ENCODE data around the gene ZNF778. TPM values are rescaled to one million over a fixed set of nuclear protein-coding genes. Genes with fewer than 3 reads are reported as not detected.
A peak's percentile ranks its signal among the peaks of the same experiment; 100 is the strongest.

Gene ZNF778
- polyA plus RNA-seq, 1 of the 3 experiments (the other 2 are of a cell fraction), result 10.8 TPM

DNA sequence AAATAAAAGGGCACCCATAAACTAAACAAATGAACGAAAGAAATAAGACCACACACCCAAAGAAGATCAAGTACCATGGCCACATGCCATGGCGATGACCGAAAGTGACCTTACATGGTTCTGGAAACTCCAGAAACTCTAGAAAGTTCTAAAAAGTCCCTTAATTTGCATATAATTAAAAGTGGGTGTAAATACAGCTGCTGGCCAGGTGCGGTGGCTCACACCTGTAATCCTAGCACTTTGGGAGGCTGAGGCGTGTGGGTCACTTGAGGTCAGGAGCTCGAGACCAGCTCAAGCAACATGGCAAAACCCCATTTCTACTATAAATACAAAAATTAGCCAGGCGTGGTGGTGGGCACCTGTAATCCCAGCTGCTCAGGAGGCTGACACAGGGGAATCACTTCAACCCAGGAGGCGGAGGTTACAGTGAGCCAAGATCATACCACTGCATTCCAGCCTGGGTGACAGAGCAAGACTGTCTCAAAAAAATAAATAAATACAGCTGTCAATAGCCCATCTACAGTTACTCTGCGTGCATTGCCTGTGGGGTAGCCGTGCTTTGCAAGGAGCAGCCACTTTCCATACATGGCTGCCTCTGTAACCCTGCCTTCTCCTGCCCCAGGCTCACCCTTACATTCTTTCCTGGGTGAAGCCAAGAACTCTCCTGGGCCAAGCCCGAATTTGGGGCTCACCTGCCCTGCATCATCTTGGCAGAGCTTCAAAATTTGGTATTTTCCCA is 7.2 kb upstream of the ZNF778 start (continued):
- TF ChIP-seq SIN3A (IDR thresholded peaks at IDR 0.05; ENCODE audit: borderline replicate concordance, low read depth, low read length) (no peak), ELF1 (IDR thresholded peaks at IDR 0.05) (no peak), RXRA (IDR thresholded peaks at IDR 0.05; ENCODE audit: borderline replicate concordance, low read depth) (no peak), NRF1 (IDR thresholded peaks at IDR 0.05; ENCODE audit: low read depth, low read length) (no peak), RCOR1 (IDR thresholded peaks at IDR 0.05; ENCODE audit: low read length) (no peak), MAX (IDR thresholded peaks at IDR 0.05; ENCODE audit: low read depth) (no peak)

DNA sequence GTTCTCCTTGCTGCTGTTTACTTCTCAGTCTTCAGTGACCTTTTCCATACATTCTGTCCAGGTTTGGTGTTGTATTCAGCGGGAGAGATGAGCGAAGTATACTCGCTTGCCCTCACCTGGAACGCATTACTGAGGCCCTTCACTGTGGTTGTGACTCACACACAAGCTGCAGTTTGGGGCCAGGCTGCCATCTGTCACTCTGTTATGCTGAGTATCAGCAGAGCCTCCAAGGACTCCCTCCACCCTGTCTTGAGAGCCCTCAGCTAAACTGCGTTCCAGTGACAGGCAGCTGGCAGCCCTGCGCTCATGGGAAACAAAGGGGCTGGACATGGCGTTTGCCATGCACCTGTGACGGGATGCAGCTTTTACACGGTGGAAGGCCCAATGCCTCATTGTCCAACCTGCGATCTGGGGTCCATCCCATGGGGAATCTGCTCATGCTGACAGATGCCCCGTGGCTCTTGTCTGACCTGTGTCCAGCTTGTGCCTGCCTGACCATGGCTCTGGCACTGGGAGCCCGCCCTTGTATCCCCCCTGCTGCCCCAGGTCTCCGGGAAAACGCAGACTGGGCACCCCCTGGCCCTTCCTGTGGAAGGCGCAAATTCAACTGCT is 6.5 kb upstream of the ZNF778 start:
- Histone ChIP-seq H3F3A (replicated peaks; ENCODE audit: insufficient read depth) (no peaks in the 10 kb centered on the region), H3K4me3 (ENCODE audit: low read depth in 2 of 2, low read length in 1 of 2) (no peak overlapping the region), H4K20me1 (ENCODE audit: insufficient read depth) (no peaks in the 10 kb centered on the region), H3K27ac (ENCODE audit: low read depth in 2 of 2, low read length in 1 of 2) (no peak overlapping the region), H3K4me2 (no peak overlapping the region), H3K9ac (no peak overlapping the region), H2AFZ (ENCODE audit: low read depth) (no peak overlapping the region), H3K27me3 (ENCODE audit: insufficient read depth) (peaks cover 40% of the 10 kb centered on the region), H3K4me1 (ENCODE audit: control insufficient read depth in 1 of 2, insufficient read depth in 2 of 2, low read depth in 1 of 2, low read length in 1 of 2) (peaks cover 0 to 5% of the 10 kb centered on the region in 2 experiments; a peak in 1 of 4 replicates), H3K36me3 (replicated peaks in 1 of 2; ENCODE audit: control insufficient read depth in 1 of 2, insufficient read depth in 2 of 2, low read length in 1 of 2) (no peaks in the 10 kb centered on the region), H3K9me3 (no peaks in the 10 kb centered on the region), H3K9me2 (no peaks in the 10 kb centered on the region), H3K79me2 (ENCODE audit: insufficient read depth) (no peaks in the 10 kb centered on the region)
- POLR2A ChIA-PET, result no interaction called here
- WGBS (ENCODE audit: low lambda C conversion rate), result 15% methylated on average over 12 of the region's 15 CpGs
- CTCF ChIA-PET, result interaction anchor here (0.6 to 2.6 kb wide), 6 partner anchors 18 to 474 kb away, joined by 3 to 10 read pairs (median 3); no protein-coding TSS in a partner anchor
- TF ChIP-seq TCF12 (IDR thresholded peaks at IDR 0.05) (peak; percentile 86), EZH2phosphoT487 (IDR thresholded peaks at IDR 0.05; ENCODE audit: borderline replicate concordance, low read depth) (no peak), PBX3 (IDR thresholded peaks at IDR 0.05) (peak; percentile 61), FOSL2 (IDR thresholded peaks at IDR 0.05; ENCODE audit: borderline replicate concordance, low read depth) (peak; percentile 28; the same call in 1 of the 2 replicates), RFX5 (IDR thresholded peaks at IDR 0.05; ENCODE audit: low read length) (no peak)
- peak; percentile 33 for DNase-seq
